A549 (cell line): ENCODE data around the gene MRPL14. TPM values are rescaled to one million over a fixed set of nuclear protein-coding genes. Genes with fewer than 3 reads are reported as not detected.

ENCODE experiments used
- ATAC-seq, 2 experiments: fragments of 200-7000 bp in 1 of 2; fragments of >200 bp in 1 of 2; cut with Nextera tagmentation in 1 of 2; cut with Tn5 transposase in 1 of 2; 3 replicates each; pipeline versions ENCODE4 v1.8.0 to v1.9.1; 2018 to 2020; ENCODE audit warnings: mild to moderate bottlenecking in 1 of 2, moderate library complexity in 1 of 2
- CTCF ChIA-PET: fragments of 300-600 bp; sonication (Branson Sonifier 250); formaldehyde crosslinking; extraction: SDS; loops from one replicate; lab custom pipeline; 2021; ENCODE audit warnings: antibody characterized with exemption, inconsistent platforms; lab: Yijun Ruan, JAX
- POLR2A ChIA-PET: fragments of 350-600 bp; formaldehyde crosslinking; extraction: SDS; loops from one replicate; lab custom pipeline; 2021; ENCODE audit warnings: antibody characterized with exemption, inconsistent platforms; lab: Yijun Ruan, JAX
- DNase-seq, 2 experiments: peaks; one replicate each; pipeline versions ENCODE4 v3.0.0 to v3.0.0-alpha.2; 2011 to 2016; ENCODE audit warnings: low read depth in 1 of 2, low spot score in 1 of 2
- FAIRE-seq: peaks from 2 replicates; lab custom pipeline; 2011; peaks lifted over from hg19 to GRCh38; lab: Jason Lieb, UNC
- H3K27ac ChIP-seq, 2 experiments: fragments of >200 bp; sonication (Bioruptor Twin); formaldehyde crosslinking; 3 replicates each; pipeline ENCODE4 v1.5.1; 2016 to 2017
- H3K4me1 ChIP-seq: fragments of >200 bp; sonication (Bioruptor Twin); formaldehyde crosslinking; 3 replicates; pipeline ENCODE4 v1.6.1; 2016
- H3K4me2 ChIP-seq: fragments of >200 bp; sonication (Bioruptor Twin); formaldehyde crosslinking; 3 replicates; pipeline ENCODE4 v1.6.1; 2016
- H3K4me3 ChIP-seq: fragments of >200 bp; sonication (Bioruptor Twin); formaldehyde crosslinking; 3 replicates; pipeline ENCODE4 v1.5.1; 2016
- H3K9me3 ChIP-seq: fragments of >200 bp; sonication (Bioruptor Twin); formaldehyde crosslinking; 3 replicates; pipeline ENCODE4 v1.6.1; 2016
- CHD2 ChIP-seq: fragments of 150-350 bp; IDR thresholded peaks from 2 replicates; pipeline ENCODE4 v1.6.1; 2014; ENCODE audit warnings: low read length; ENCODE audit not compliant: partially characterized antibody
- EHF ChIP-seq: fragments of 250-450 bp; sonication (Bioruptor Pico); IDR thresholded peaks from 2 replicates; pipeline ENCODE4 v1.5.0; 2020; ENCODE audit warnings: mild to moderate bottlenecking
- ELK1 ChIP-seq: fragments of 150-350 bp; IDR thresholded peaks from 2 replicates; pipeline ENCODE4 v1.6.1; 2014; ENCODE audit warnings: low read depth, mild to moderate bottlenecking, low read length
- ESRRA ChIP-seq: fragments of 150-350 bp; IDR thresholded peaks from 2 replicates; pipeline ENCODE4 v1.6.1; 2014; ENCODE audit warnings: mild to moderate bottlenecking, low read length, borderline replicate concordance
- GATA3 ChIP-seq: IDR thresholded peaks from 2 replicates; pipeline ENCODE4 v1.6.1; 2012; ENCODE audit warnings: borderline replicate concordance
- HDAC2 ChIP-seq: fragments of 200-600 bp; sonication (generic); IDR thresholded peaks from 2 replicates; pipeline ENCODE4 v1.6.1; 2016
- HES2 ChIP-seq: fragments of >200 bp; sonication (Bioruptor Twin); formaldehyde crosslinking; IDR thresholded peaks from 2 replicates; pipeline ENCODE4 v1.6.1; 2016
- HOXA7 ChIP-seq: fragments of 250-450 bp; sonication (Bioruptor Pico); IDR thresholded peaks from 2 replicates; pipeline ENCODE4 v1.5.0; 2020; ENCODE audit warnings: mild to moderate bottlenecking, moderate library complexity
- HOXB5 ChIP-seq: fragments of 250-450 bp; sonication (Bioruptor Pico); IDR thresholded peaks from 2 replicates; pipeline ENCODE4 v1.5.0; 2020; ENCODE audit warnings: mild to moderate bottlenecking, moderate library complexity
- JUN ChIP-seq, 2 experiments: fragments of >200 bp; sonication (Bioruptor Twin); formaldehyde crosslinking; IDR thresholded peaks; 2 replicates in 1 of 2; 3 replicates in 1 of 2; pipeline ENCODE4 v1.6.1; 2016 to 2017
- MAFK ChIP-seq: fragments of 450-650 bp; IDR thresholded peaks from 2 replicates; pipeline ENCODE4 v1.6.1; 2014; ENCODE audit not compliant: partially characterized antibody
- MAX ChIP-seq: IDR thresholded peaks from 2 replicates; pipeline ENCODE4 v1.6.1; 2012
- NFE2L2 ChIP-seq: fragments of 150-350 bp; conservative IDR thresholded peaks from 2 replicates; pipeline ENCODE4 v1.6.1; 2014; ENCODE audit warnings: low read length
- NPAS2 ChIP-seq: fragments of 250-450 bp; sonication (Bioruptor Pico); IDR thresholded peaks from 2 replicates; pipeline ENCODE4 v1.8.0; 2022; ENCODE audit warnings: mild to moderate bottlenecking, moderate library complexity, borderline replicate concordance
- PHF8 ChIP-seq: fragments of 200-600 bp; sonication (generic); IDR thresholded peaks from 2 replicates; pipeline ENCODE4 v1.6.1; 2016; ENCODE audit warnings: low read depth, mild to moderate bottlenecking, antibody characterized with exemption, moderate library complexity, borderline replicate concordance
- POLR2AphosphoS2 ChIP-seq: conservative IDR thresholded peaks from 2 replicates; pipeline ENCODE4 v1.6.1; 2012; ENCODE audit warnings: low read length, improper control_type of control experiment, inconsistent platforms
- RAD21 ChIP-seq, 2 experiments: fragments of >200 bp in 1 of 2; sonication (Bioruptor Twin) in 1 of 2; formaldehyde crosslinking in 1 of 2; IDR thresholded peaks in 1 of 2; conservative IDR thresholded peaks in 1 of 2; 2 replicates in 1 of 2; 3 replicates in 1 of 2; pipeline ENCODE4 v1.6.1; 2012 to 2018; ENCODE audit warnings: inconsistent platforms in 1 of 2
- REST ChIP-seq: fragments of 200-600 bp; sonication (generic); IDR thresholded peaks from 2 replicates; pipeline ENCODE4 v1.6.1; 2016; ENCODE audit warnings: antibody characterized with exemption, mild to moderate bottlenecking, moderate library complexity
- RNF2 ChIP-seq: fragments of 200-600 bp; sonication (generic); IDR thresholded peaks from 2 replicates; pipeline ENCODE4 v1.6.1; 2016; ENCODE audit warnings: low read depth, mild to moderate bottlenecking, antibody characterized with exemption, moderate library complexity, borderline replicate concordance
- SREBF2 ChIP-seq: fragments of 450-650 bp; IDR thresholded peaks from 2 replicates; pipeline ENCODE4 v1.6.1; 2014; ENCODE audit warnings: mild to moderate bottlenecking, moderate library complexity
- TP53 ChIP-seq: fragments of 250-450 bp; sonication (Bioruptor Pico); IDR thresholded peaks from 2 replicates; pipeline ENCODE4 v1.5.0; 2021; ENCODE audit warnings: mild to moderate bottlenecking, moderate library complexity
- ZFP36 ChIP-seq: fragments of 450-650 bp; IDR thresholded peaks from 2 replicates; pipeline ENCODE4 v1.6.1; 2014; ENCODE audit warnings: borderline replicate concordance; ENCODE audit not compliant: partially characterized antibody
- ZSCAN20 ChIP-seq: fragments of 250-450 bp; sonication (Bioruptor Pico); IDR thresholded peaks from 2 replicates; pipeline ENCODE4 v1.8.0; 2022; ENCODE audit warnings: mild to moderate bottlenecking, moderate library complexity
- WGBS: methylation state at CpG from one replicate; pipeline ENCODE4 v1.1.6; 2017; ENCODE audit errors: missing lambda C conversion rate; 5-methylcytosine and 5-hydroxymethylcytosine counted together
- polyA plus RNA-seq, 4 experiments: library from polyadenylated mRNA; depleted of rRNA in 3 of 4; stranded (reverse); fragments of >200 nt; fragmentation: RNase III in 1 of 4; extraction: RNeasy Plus Mini Kit Qiagen cat#74134 plus additional on column Dnase treatment in 1 of 4; gene quantifications; 2 replicates in 3 of 4; 3 replicates in 1 of 4; pipeline ENCODE4 v1.2.3, GENCODE V29; 2011 to 2017

The MRPL14 gene
- polyA plus RNA-seq, 2 of the 4 experiments (the other 2 are of a cell fraction) = 47.1 to 55.3 TPM

- H3K4me1 ChIP-seq = no peaks in the 10 kb centered on the region
- ATAC-seq (no peak), FAIRE-seq (no peak), DNase-seq (no peak)
- TF ChIP-seq HDAC2 = no peak
- no peak for TF ChIP-seq ZFP36
- TF ChIP-seq CHD2 = no peak
- TF ChIP-seq GATA3 = no peak
- TF ChIP-seq REST = no peak
- no peak for TF ChIP-seq MAFK
- no peak for TF ChIP-seq ESRRA
- TF ChIP-seq MAX = no peak
- TF ChIP-seq RAD21 (conservative IDR thresholded peaks at IDR 0.05 in 1 of 2, IDR thresholded peaks at IDR 0.05 in 1 of 2) = no peak
- TF ChIP-seq NPAS2 (CRISPR knock-in tag) = no peak
- TF ChIP-seq HES2 = no peak
- no peak for TF ChIP-seq ZSCAN20 (CRISPR knock-in tag)
- no peaks in the 10 kb centered on the region for H3K9me3 ChIP-seq
- H3K27ac ChIP-seq = no peak overlapping the region
- CTCF ChIA-PET = interaction anchor here (1.1 kb wide), 1 partner anchor 129 kb away, joined by 3 read pairs; no protein-coding TSS in a partner anchor
- POLR2A ChIA-PET = no interaction called here
- H3K4me2 ChIP-seq = no peak overlapping the region
- WGBS = 90% methylated on average over 7 of the region's 7 CpGs
- no peak overlapping the region for H3K4me3 ChIP-seq
These were observed 22.1 kb downstream of the MRPL14 start for GRCh38 chr6:44105146-44105545.

DNA sequence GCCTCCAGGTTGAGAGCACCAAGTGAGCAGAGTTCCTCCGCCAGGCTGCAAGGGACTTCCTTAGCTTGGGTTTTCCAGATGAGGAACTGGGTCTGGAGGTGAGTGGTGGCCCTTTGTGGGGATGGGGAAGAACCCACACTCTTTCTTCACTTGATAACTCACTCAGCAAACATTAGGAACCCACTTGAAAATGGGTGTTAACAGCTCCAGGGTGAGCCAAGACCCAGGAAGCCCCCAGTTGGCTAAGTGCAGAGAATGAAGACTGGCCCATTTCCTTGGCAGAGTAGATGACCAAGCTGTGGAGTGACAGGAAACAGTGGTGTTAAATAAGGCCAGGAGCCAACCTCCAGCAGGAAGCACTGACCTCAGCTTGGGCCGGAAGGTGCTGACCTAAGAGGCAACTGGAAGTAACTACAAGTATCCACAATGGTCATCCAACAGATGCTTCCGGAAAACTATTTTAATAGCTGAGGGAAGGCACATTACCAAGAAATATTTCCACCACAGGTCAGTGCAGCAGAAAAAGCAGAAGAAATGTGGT, 22.7 kb downstream of the MRPL14 start:
- no peaks in the 10 kb centered on the region for H3K9me3 ChIP-seq
- DNase-seq = no peak
- POLR2A ChIA-PET = no interaction called here
- H3K4me3 ChIP-seq = no peak overlapping the region
- WGBS = 91% methylated on average over 3 of the region's 3 CpGs
- TF ChIP-seq HOXA7 (CRISPR knock-in tag) = no peak
- no peak for TF ChIP-seq GATA3
- TF ChIP-seq JUN (IDR thresholded peaks at IDR 0.05) = no peak
- no peak for TF ChIP-seq TP53 (CRISPR knock-in tag)
- no peak for TF ChIP-seq ZFP36
- TF ChIP-seq RNF2 = no peak
- TF ChIP-seq POLR2AphosphoS2 = no peak
- no peak for TF ChIP-seq EHF (CRISPR knock-in tag)
- TF ChIP-seq ELK1 = no peak
- no peak for TF ChIP-seq HOXB5 (CRISPR knock-in tag)
- no peak for TF ChIP-seq ESRRA
- no peak for TF ChIP-seq PHF8
- TF ChIP-seq NFE2L2 = no peak
- TF ChIP-seq SREBF2 = no peak
- TF ChIP-seq MAX = no peak
- TF ChIP-seq, all 56 proteins: peak for 0
- H3K4me1 ChIP-seq = no peaks in the 10 kb centered on the region
- CTCF ChIA-PET = interaction anchor here (0.5 to 2.2 kb wide), 3 partner anchors 11 to 133 kb away, joined by 3 to 5 read pairs (median 4); no protein-coding TSS in a partner anchor
- ATAC-seq (no peak), FAIRE-seq (no peak)
- no peak overlapping the region for H3K27ac ChIP-seq
- no peak overlapping the region for H3K4me2 ChIP-seq
